Brain microvascular endothelial cell (primary cell): ENCODE data around the gene GNB1L.

ENCODE experiments used
- DNase-seq: peaks from one replicate; pipeline ENCODE4 v3.0.0-alpha.2; 2020
- H3K27ac ChIP-seq: fragments of 250-450 bp; sonication (Bioruptor Pico); 2 replicates; pipeline ENCODE4 v1.5.1; 2020; ENCODE audit warnings: mild to moderate bottlenecking, moderate library complexity
- H3K27me3 ChIP-seq: fragments of 250-450 bp; sonication (Bioruptor Pico); replicated peaks from 2 replicates; pipeline ENCODE4 v1.5.1; 2020; ENCODE audit warnings: mild to moderate bottlenecking
- H3K36me3 ChIP-seq: fragments of 250-450 bp; sonication (Bioruptor Pico); replicated peaks from 2 replicates; pipeline ENCODE4 v1.5.1; 2020; ENCODE audit warnings: mild to moderate bottlenecking
- H3K4me3 ChIP-seq: 2 replicates; pipeline ENCODE4 v1.5.1; 2011; ENCODE audit warnings: low read depth, mild to moderate bottlenecking, control low read depth, low read length, moderate library complexity
- CTCF ChIP-seq: IDR thresholded peaks from 2 replicates; pipeline ENCODE4 v1.5.1; 2011; ENCODE audit warnings: low read depth, mild to moderate bottlenecking, moderate library complexity, low read length, control low read depth, inconsistent platforms; ENCODE audit errors: missing control alignments
- in situ Hi-C: cut with HindIII; loops from 2 replicates; pipeline ENCODE4 v1.10.0; 2017; ENCODE audit warnings: low sequenced_read_pairs, low pct_ligation_motif_present

The GNB1L gene

GRCh38 chr22:19842393-19843106, 12.1 kb downstream of the GNB1L start:
- no peak overlapping the region for H3K27ac ChIP-seq
- no peak for TF ChIP-seq CTCF
- no peak for DNase-seq
- in situ Hi-C loops = no loop called here
- no peak overlapping the region for H3K4me3 ChIP-seq
- H3K27me3 ChIP-seq = no peaks in the 10 kb centered on the region
- peaks cover 5% of the 10 kb centered on the region for H3K36me3 ChIP-seq

- no peak overlapping the region for H3K4me3 ChIP-seq
- no peak for TF ChIP-seq CTCF
- no peaks in the 10 kb centered on the region for H3K27me3 ChIP-seq
- DNase-seq = no peak
- in situ Hi-C loops = no loop called here
- H3K27ac ChIP-seq = no peak overlapping the region
- peaks cover 1% of the 10 kb centered on the region for H3K36me3 ChIP-seq
Observed at GRCh38 chr22:19841641-19842392, 12.9 kb downstream of the GNB1L start.

- H3K4me3 ChIP-seq = no peak overlapping the region
- no peaks in the 10 kb centered on the region for H3K27me3 ChIP-seq
- no peak for DNase-seq
- no peaks in the 10 kb centered on the region for H3K36me3 ChIP-seq
- no peak overlapping the region for H3K27ac ChIP-seq
- no peak for TF ChIP-seq CTCF
- in situ Hi-C loops = no loop called here
Observed at GRCh38 chr22:19840955-19841640, 13.6 kb downstream of the GNB1L start.

GRCh38 chr22:19840059-19840458, 14.6 kb downstream of the GNB1L start:
- no peak overlapping the region for H3K4me3 ChIP-seq
- H3K27ac ChIP-seq = no peak overlapping the region
- TF ChIP-seq CTCF = no peak
- no peak for DNase-seq
- no peaks in the 10 kb centered on the region for H3K27me3 ChIP-seq
- H3K36me3 ChIP-seq = no peaks in the 10 kb centered on the region
- in situ Hi-C loops = no loop called here

GRCh38 chr22:19837915-19838314, 16.8 kb downstream of the GNB1L start:
- TF ChIP-seq CTCF = no peak
- Histone ChIP-seq H3K4me3 (no peak overlapping the region), H3K27me3 (no peaks in the 10 kb centered on the region), H3K36me3 (no peaks in the 10 kb centered on the region), H3K27ac (no peak overlapping the region)
- DNase-seq = no peak
- in situ Hi-C loops = no loop called here
